Islet of Langerhans (tissue), 1 donor: ENCODE measurements around the gene DEGS2.
"Not testable (repeated sequence)": the region's sequence is repeated elsewhere in the genome, so short reads cannot be mapped to it uniquely, and the experiment has no call there.

ENCODE experiments used
- FAIRE-seq: peaks from one replicate; lab custom pipeline; 2011; peaks lifted over from hg19 to GRCh38; lab: Jason Lieb, UNC

The DEGS2 gene

DNA sequence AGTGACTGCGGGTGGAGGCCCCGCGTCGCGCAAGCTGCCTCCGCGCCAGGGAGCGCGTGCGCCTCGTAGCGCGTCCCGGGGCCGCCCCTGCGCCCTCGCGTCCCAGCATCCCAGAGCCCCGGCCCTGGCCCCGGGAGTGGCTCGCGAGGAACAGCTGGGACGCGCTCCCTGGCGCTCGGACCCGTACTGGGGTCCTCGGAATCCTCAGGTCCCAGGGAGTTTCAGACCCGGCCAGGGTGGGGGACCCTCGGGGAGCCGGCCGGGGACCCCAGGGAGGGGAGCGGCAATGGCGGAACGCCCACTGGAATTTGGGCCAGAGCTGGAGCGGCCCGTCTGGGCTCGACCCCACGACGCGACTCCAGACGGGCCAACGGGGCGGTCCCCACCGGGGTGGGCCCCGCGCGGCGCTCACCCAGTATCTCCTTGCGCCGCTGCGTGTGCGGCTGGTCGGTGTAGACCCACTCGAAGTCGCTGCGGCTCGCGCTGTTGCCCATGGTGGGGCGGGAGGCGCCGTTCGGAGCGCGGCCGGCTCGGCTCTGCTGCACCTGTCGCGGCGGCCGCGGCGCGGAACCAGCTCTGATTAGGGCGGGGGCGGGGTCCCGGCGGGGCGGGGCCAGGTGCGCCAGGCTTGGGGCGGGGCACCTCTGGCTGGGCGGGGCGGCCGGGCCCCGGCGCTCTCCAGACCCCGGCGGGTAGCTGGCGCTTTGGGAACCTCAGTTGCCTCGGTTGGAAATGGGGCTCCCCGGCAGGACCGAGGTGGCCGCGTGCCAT is at the start of gene DEGS2:
DEGS2 (minus strand) TSS at position 552 of the 771 bp plus-strand sequence; CDS start at position 494, 58 bp downstream.
- no peak for FAIRE-seq

GRCh38 chr14:100208136-100208535 is 48.7 kb upstream of the DEGS2 start:
- FAIRE-seq, result not testable (repeated sequence)

DNA sequence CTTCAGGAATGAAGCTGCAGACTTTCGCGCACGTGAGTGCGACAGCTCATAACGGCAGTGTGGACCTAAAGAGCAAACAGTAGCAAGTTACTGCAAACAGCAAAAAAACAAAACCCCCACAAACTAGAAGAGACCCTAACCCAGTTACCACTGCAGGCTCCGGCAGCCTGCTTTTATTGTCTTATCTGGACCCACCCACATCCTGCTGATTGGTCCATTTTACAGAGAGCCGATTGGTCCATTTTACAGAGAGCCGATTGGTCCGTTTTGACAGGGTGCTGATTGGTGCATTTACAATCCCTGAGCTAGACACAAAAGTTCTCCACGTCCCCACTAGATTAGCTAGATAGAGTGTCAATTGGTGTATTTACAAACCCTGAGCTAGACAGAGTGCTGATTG is 48.1 kb upstream of the DEGS2 start:
- FAIRE-seq, result not testable (repeated sequence)

GRCh38 chr14:100204835-100205167 is 45.4 kb upstream of the DEGS2 start:
- not testable (repeated sequence) for FAIRE-seq

DNA sequence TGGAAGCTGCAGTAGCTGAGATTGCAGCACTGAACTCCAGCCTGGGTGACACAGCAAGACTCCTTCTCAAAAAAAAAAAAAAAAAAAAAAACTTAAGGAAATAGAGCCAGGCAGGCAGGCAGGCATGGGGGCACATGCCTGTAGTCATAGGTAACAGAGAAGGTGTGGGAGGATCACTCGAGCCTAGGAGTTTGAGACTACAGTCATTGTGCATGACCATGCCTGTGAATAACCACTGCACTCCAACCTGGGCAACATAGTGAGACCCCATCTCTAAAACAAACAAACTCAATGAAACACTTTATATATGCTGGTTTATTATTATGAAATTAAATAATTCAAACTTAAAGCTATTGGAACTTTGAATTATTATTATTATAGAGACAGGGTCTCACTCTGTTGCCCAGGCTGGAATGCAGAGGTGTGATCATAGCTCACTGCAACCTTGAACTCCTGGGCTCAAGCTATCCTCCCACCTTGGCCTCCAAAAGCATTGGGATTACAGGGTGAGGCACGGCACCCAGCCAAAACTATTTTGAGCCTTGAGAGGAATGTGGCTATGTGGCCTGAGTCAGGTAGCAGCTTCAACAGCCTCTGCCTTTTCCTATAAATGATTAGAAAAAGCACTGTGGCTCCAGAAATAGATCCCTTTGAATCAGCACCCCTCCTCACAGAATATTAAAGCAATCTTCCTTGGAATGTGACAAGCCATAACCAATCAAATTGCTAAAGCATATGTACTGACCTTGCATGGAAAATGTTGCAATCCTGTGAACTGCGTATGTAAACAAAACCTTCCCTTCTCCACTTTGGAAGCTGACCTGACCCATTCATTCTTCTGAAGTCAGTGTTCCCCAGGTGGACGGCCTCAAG is 44.8 kb upstream of the DEGS2 start:
- FAIRE-seq, result no peak

DNA sequence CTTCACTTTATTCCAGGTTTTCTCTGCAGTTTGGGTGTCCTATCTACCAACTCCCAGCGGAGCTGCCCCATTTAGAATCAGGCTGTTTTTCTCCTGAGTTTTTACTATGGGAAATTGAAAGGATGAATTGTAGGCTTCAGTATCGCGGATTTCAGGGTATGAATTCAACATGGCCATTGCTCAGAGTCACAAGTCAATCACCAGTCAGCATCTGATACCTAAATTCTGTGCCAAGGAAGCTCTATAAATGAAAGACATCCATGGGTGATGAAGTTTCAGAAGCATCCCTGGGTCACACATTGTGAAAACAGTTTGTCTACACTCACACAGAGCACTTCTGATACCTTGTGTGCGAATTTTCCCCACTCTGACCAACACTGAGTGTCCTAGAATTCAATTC is 43.7 kb upstream of the DEGS2 start:
- no peak for FAIRE-seq

DNA sequence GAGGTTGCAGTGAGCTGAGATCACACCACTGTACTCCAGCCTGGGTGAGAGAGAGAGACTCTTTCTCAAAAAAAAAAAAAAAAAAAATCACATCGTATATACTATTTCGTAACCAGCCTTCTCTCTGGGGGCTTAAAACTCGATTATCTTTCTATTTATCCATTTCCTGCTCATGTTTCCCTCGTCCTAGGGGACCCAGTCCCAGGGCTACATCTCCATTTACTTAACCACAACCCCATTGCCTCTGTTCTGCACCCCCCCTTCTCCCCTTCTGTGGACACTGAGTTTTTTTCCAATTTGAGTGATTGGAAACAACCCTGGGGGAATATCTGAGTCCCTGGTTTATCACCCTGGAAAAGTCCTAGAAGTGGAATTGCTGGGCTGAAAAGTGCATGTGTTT is 43.3 kb upstream of the DEGS2 start:
- FAIRE-seq, result no peak

GRCh38 chr14:100201701-100202100 is 42.3 kb upstream of the DEGS2 start:
- no peak for FAIRE-seq

GRCh38 chr14:100200311-100200710 is 40.9 kb upstream of the DEGS2 start:
- no peak for FAIRE-seq

DNA sequence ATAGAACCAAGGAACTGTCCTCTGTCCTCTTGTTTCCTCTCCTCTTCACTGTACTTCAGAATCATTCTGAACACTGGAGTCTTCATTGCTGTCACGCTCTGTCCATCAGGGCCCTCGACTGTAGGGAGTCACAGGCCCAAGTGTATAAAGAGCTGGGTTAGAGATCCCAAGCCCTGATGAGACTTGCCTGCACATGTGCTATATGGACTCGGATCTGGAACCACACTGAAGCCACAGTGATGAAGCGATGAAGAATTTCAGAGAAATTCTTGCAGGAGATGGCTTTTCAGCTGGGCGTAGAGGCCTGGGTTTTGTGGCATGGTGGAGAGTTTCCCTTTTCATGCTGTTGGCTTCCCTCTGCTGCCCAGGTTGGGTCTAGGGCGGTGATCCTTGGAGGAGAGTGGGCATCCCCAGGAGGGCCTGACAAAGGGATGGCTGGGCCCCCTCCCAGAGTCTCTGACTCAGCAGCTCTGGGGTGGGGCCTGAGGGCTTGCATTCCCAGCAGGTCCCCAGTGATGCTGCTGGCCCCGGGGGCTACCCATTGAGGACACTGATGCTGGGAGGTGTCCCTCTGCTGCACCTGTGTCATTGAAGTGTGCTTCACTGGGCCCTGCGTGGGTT is 39.9 kb upstream of the DEGS2 start:
- no peak for FAIRE-seq

DNA sequence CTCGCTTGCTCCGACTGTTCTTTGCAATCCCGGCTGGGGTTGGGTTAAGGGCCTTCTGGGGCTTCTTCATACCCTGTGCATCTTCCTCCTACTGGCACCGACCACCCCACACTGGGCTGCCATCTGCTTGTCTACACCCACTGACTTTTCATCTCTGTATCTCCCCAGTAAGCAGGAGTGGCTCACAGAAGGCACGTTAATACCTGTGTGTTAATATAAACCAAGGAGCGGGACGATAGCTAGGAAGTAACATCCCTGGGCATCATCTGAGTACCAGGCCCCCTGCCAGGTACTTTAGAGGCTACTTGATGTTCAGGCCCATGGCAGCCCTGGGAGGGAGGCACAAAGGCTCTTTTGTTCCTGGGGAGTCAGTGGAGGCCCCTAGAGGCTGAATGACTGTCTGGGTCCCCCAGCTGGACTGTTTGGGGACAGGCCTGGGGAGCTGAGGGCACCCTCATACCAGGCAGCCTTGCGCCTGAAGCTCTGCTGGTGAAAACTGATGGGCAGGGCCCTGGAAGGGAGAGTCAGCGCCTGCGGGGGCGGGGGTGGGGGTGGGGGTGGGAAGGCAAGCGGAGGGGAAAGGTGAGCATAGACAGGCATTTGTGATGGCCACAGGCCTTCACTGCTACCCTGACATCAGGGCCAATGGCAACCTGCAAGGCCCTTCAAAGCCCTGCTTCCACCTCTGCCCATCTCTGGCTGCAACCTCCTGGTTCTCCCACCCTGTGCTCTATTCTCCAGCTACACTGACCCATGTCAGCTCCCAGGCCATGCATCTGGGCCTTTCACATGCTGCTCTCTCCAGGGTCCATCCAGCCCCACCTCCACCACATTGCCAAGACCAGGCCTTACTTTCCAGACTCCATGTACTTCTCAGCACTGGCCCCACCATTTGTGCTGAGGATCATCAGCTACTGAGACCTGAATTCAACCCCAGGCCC is 34.2 kb upstream of the DEGS2 start:
- no peak for FAIRE-seq

DNA sequence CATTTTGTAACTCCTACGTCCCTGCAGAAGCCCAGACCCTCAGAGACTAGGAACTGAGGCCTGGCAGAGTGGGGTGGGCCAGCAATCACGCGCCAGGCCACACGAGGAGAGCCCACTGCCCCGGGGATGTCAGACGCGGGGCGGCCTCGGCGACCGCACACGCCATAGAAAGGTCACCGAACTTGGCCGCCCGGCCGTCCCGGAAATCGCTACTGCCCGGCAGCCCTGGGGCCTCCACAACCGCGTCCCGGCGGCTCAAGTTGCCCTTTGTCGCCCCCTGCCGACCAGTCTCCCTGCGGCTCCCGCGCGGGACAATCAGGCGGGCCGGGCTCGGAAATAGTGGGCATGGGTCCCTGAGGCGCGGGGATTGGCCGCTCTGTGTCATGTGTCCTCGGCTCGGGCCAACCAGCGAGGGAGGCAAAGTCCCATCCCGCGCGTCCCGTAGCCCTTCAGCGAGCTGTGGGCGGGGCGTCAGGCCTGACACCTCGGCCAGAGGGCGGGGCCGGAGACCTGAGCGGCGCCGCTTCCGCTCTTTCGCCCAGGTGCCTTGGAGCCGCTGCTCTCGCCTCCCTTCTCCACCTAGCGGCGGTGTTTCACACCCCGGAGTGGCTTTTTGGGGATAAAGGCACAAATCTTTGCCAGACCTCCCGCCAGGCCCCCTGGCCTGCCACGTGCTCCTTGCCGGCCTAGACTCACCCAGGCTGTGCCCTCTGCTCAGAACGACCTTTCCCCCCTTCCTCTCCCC is 33.4 kb upstream of the DEGS2 start:
- no peak for FAIRE-seq

GRCh38 chr14:100192250-100192671 is 32.8 kb upstream of the DEGS2 start:
- no peak for FAIRE-seq

GRCh38 chr14:100191584-100192249 is 32.3 kb upstream of the DEGS2 start:
- FAIRE-seq, result no peak

DNA sequence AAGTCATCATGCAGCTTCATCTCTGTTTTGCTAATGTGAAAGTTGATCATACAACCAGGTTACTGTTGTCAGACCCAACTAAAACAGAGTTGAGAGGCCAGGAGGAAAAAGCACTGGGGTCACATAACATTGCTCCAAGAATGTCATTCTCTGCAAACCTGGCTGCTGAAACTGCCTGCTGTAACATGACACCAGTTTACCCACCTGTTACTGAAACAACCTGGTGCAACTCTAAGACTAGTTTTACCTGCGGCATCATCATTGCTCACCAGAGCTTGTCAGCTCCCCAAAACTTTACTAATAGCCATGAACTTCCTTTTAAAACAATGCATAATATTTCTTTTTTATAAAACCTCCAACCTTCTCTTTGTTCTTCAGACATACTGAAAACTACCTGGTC is 30.7 kb upstream of the DEGS2 start:
- FAIRE-seq, result no peak

DNA sequence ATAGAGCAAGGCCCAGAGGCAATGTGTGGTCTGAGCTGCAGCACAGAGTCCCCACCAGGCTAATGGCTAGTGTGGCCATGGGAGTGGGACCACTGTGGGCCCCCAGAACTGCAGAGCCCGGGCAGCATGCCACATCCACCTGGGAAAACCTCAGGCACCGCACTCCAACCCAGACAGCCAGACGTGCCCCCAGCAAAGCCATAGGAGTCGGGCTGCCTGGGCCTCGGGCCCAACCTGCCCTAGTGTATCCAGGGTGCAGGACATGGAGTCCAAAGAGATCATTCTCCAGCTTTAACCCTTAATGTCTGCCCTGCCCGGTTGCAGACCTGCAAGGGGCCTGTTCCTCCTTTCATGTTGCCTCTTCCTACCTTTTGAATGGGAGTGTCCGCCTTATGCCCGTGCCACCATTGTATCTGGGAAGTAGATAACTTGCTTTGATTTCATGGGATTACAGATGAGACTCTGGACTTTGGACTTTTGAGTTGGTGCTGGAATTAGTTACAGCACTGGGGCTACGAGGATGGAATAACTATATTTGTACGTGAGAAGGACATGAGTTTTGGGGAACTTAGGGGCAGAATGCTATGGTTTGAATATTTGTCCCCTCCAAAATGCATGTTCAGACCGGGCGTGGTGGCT is 29.1 kb upstream of the DEGS2 start:
- FAIRE-seq, result no peak

GRCh38 chr14:100187247-100187833 is 27.9 kb upstream of the DEGS2 start:
- no peak for FAIRE-seq

GRCh38 chr14:100181876-100182551 is 22.6 kb upstream of the DEGS2 start:
- not testable (repeated sequence) for FAIRE-seq

DNA sequence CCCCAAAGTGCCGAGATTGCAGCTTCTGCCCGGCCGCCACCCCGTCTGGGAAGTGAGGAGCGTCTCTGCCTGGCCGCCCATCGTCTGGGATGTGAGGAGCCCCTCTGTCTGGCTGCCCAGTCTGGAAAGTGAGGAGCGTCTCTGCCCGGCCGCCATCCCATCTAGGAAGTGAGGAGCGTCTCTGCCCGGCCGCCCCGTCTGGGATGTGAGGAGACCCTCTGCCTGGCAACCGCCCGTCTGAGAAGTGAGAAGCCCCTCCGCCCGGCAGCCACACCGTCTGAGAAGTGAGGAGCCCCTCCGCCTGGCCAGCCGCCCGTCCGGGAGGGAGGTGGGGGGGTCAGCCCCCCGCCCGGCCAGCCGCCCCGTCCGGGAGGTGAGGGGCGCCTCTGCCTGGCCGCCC is 21.2 kb upstream of the DEGS2 start:
- not testable (repeated sequence) for FAIRE-seq
